CD14-positive monocyte (primary cell): ENCODE measurements around the gene CTTN. TPM values are rescaled to one million over a fixed set of nuclear protein-coding genes. Genes with fewer than 3 reads are reported as not detected.

Experiments used
- DNase-seq, 3 donors: peaks; one replicate each; pipeline ENCODE4 v3.0.0-alpha.2; 2011 to 2022
- H2AFZ ChIP-seq: 2 replicates; pipeline ENCODE4 v1.6.0; 2012; ENCODE audit warnings: mild to moderate bottlenecking, low read depth, low read length, inconsistent platforms; ENCODE audit not compliant: insufficient read depth, poor library complexity, severe bottlenecking
- H3K27ac ChIP-seq, 2 donors: 1 replicate in 1 of 2; 2 replicates in 1 of 2; pipeline ENCODE4 v1.5.1; 2012 to 2013; ENCODE audit warnings: low read length in 2 of 2, control low read depth in 1 of 2, inconsistent platforms in 1 of 2, low read depth in 1 of 2, mild to moderate bottlenecking in 1 of 2
- H3K27me3 ChIP-seq, 2 donors: one replicate each; pipeline versions ENCODE4 v1.6.0 to v1.6.1; 2011 to 2013; ENCODE audit warnings: low read length in 2 of 2; ENCODE audit not compliant: control insufficient read depth in 2 of 2, insufficient read depth in 2 of 2
- H3K36me3 ChIP-seq, 2 donors: replicated peaks in 1 of 2; 1 replicate in 1 of 2; 2 replicates in 1 of 2; pipeline versions ENCODE4 v1.5.1 to v1.6.1; 2012 to 2013; ENCODE audit warnings: low read length in 2 of 2, control low read depth in 1 of 2, inconsistent platforms in 1 of 2, mild to moderate bottlenecking in 1 of 2; ENCODE audit not compliant: insufficient read depth in 2 of 2, control insufficient read depth in 1 of 2
- H3K4me1 ChIP-seq, 2 donors: 1 replicate in 1 of 2; 2 replicates in 1 of 2; pipeline versions ENCODE4 v1.5.1 to v1.6.1; 2012 to 2013; ENCODE audit warnings: low read length in 2 of 2, control low read depth in 1 of 2, inconsistent platforms in 1 of 2, mild to moderate bottlenecking in 1 of 2, moderate library complexity in 1 of 2; ENCODE audit not compliant: insufficient read depth in 2 of 2, control insufficient read depth in 1 of 2
- H3K4me2 ChIP-seq: replicated peaks from 2 replicates; pipeline ENCODE3; 2012; ENCODE audit warnings: low read length, moderate library complexity, mild to moderate bottlenecking; ENCODE audit not compliant: poor library complexity, severe bottlenecking; ENCODE audit errors: extremely low read depth
- H3K4me3 ChIP-seq, 3 experiments: fragments of 200-600 bp in 1 of 3; sonication (generic) in 1 of 3; replicated peaks in 1 of 3; 1 replicate in 2 of 3; 2 replicates in 1 of 3; pipeline ENCODE4 v1.5.1; 2011 to 2013; ENCODE audit warnings: low read length in 3 of 3, mild to moderate bottlenecking in 3 of 3, control low read depth in 2 of 3, low read depth in 2 of 3, inconsistent platforms in 1 of 3, moderate library complexity in 1 of 3
- H3K79me2 ChIP-seq: 2 replicates; pipeline ENCODE4 v1.6.0; 2012; ENCODE audit warnings: mild to moderate bottlenecking, control low read depth, inconsistent platforms, low read length, moderate library complexity; ENCODE audit not compliant: insufficient read depth
- H3K9ac ChIP-seq: 2 replicates; pipeline ENCODE4 v1.6.0; 2017; ENCODE audit warnings: low read length, mild to moderate bottlenecking; ENCODE audit not compliant: insufficient read depth, poor library complexity, severe bottlenecking
- H3K9me3 ChIP-seq, 2 donors: replicated peaks in 1 of 2; 1 replicate in 1 of 2; 2 replicates in 1 of 2; pipeline versions ENCODE4 v1.5.1 to v1.6.1; 2012 to 2013; ENCODE audit warnings: low read length in 2 of 2, control low read depth in 1 of 2; ENCODE audit not compliant: control insufficient read depth in 1 of 2, insufficient read depth in 1 of 2
- H4K20me1 ChIP-seq: 2 replicates; pipeline ENCODE4 v1.6.0; 2012; ENCODE audit warnings: mild to moderate bottlenecking, low read length, control low read depth, moderate library complexity; ENCODE audit not compliant: insufficient read depth
- H3K27ac Mint-ChIP-seq, 7 donors: one replicate each; pipeline ENCODE4 v1.8.0; 2020; ENCODE audit warnings: mild to moderate bottlenecking in 7 of 7, mixed read lengths in 7 of 7, moderate library complexity in 6 of 7, inconsistent platforms in 2 of 7
- H3K27me3 Mint-ChIP-seq, 3 donors: one replicate each; pipeline ENCODE4 v1.8.0; 2021 to 2022; ENCODE audit warnings: low read depth in 3 of 3, mild to moderate bottlenecking in 3 of 3, mixed read lengths in 3 of 3, moderate library complexity in 3 of 3, inconsistent platforms in 1 of 3
- H3K36me3 Mint-ChIP-seq, 2 donors: one replicate each; pipeline ENCODE4 v1.8.0; 2020; ENCODE audit warnings: mixed read lengths in 2 of 2, inconsistent platforms in 1 of 2, mild to moderate bottlenecking in 1 of 2
- H3K4me1 Mint-ChIP-seq: one replicate; pipeline ENCODE4 v1.8.0; 2020; ENCODE audit warnings: mild to moderate bottlenecking, mixed read lengths
- H3K4me3 Mint-ChIP-seq, 2 donors: one replicate each; pipeline ENCODE4 v1.8.0; 2020; ENCODE audit warnings: mild to moderate bottlenecking in 2 of 2, mixed read lengths in 2 of 2, moderate library complexity in 1 of 2
- H3K9me3 Mint-ChIP-seq, 7 donors: one replicate each; pipeline ENCODE4 v1.8.0; 2020 to 2022; ENCODE audit warnings: mixed read lengths in 7 of 7, mild to moderate bottlenecking in 6 of 7, moderate library complexity in 6 of 7, inconsistent platforms in 2 of 7
- CTCF ChIP-seq: fragments of 200-600 bp; IDR thresholded peaks from one replicate; pipeline ENCODE4 v1.8.0; 2022; ENCODE audit warnings: antibody characterized with exemption, mild to moderate bottlenecking
- WGBS: methylation state at CpG from one replicate; pipeline ENCODE4 v1.1.5; 2013; ENCODE audit warnings: missing lambda C conversion rate; ENCODE audit not compliant: insufficient coverage; 5-methylcytosine and 5-hydroxymethylcytosine counted together
- intact Hi-C, 2 donors: fragments of 100-400 bp; cut with micrococcal nuclease; formaldehyde crosslinking; loops; one replicate each; pipeline versions ENCODE4 v1.15.0 to v1.15.1; 2023
- polyA plus RNA-seq, 3 donors: library from polyadenylated mRNA; depleted of rRNA in 1 of 3; unstranded in 2 of 3; stranded (reverse) in 1 of 3; fragments of 300-500 nt in 2 of 3; fragments of >200 nt in 1 of 3; fragmentation: Illumina TruSeq in 2 of 3; gene quantifications; 1 replicate in 2 of 3; 2 replicates in 1 of 3; pipeline ENCODE4 v1.2.3, GENCODE V29; 2012 to 2021

Gene CTTN
- polyA plus RNA-seq, 3 donors, result 0.05 to 0.11 TPM; not detected in 1

GRCh38 chr11:70472240-70472639 is 73.9 kb downstream of the CTTN start:
- no peak overlapping the region for H3K4me3 ChIP-seq
- H3K27me3 ChIP-seq, result no peaks in the 10 kb centered on the region
- no peaks in the 10 kb centered on the region for H3K4me1 ChIP-seq
- no peaks in the 10 kb centered on the region for H3K79me2 ChIP-seq
- 96% methylated on average over 7 of the region's 9 CpGs for WGBS
- no peaks in the 10 kb centered on the region for H3K36me3 ChIP-seq
- no peak overlapping the region for H3K4me2 ChIP-seq
- no peaks in the 10 kb centered on the region for H3K36me3 Mint-ChIP-seq
- H3K4me1 Mint-ChIP-seq, result peaks cover 4% of the 10 kb centered on the region
- no peak overlapping the region for H3K9ac ChIP-seq
- no peaks in the 10 kb centered on the region for H4K20me1 ChIP-seq
- TF ChIP-seq CTCF, result no peak
- intact Hi-C loops, result loop anchor here in 1 of 2 donors (10.0 kb wide), 1 partner anchor 283 kb away; no protein-coding TSS in a partner anchor
- H3K27ac Mint-ChIP-seq, result no peak overlapping the region
- H2AFZ ChIP-seq, result no peak overlapping the region
- no peak for DNase-seq
- no peaks in the 10 kb centered on the region for H3K9me3 ChIP-seq
- peaks cover 3 to 15% (median 8%) of the 10 kb centered on the region in 3 donors for H3K27me3 Mint-ChIP-seq
- no peak overlapping the region for H3K4me3 Mint-ChIP-seq
- no peak overlapping the region for H3K27ac ChIP-seq
- peaks cover 0 to 2% (median 0%) of the 10 kb centered on the region in 7 donors for H3K9me3 Mint-ChIP-seq

GRCh38 chr11:70473186-70473872 is 75.0 kb downstream of the CTTN start:
- 96% methylated on average over 21 of the region's 22 CpGs for WGBS
- Mint-ChIP-seq H3K27me3 (peaks cover 3 to 11% (median 8%) of the 10 kb centered on the region in 3 donors), H3K4me3 (no peak overlapping the region), H3K4me1 (peaks cover 4% of the 10 kb centered on the region), H3K9me3 (peaks cover 0 to 2% (median 0%) of the 10 kb centered on the region in 7 donors), H3K36me3 (no peaks in the 10 kb centered on the region), H3K27ac (no peak overlapping the region)
- H2AFZ ChIP-seq, result no peak overlapping the region
- no peaks in the 10 kb centered on the region for H4K20me1 ChIP-seq
- no peaks in the 10 kb centered on the region for H3K36me3 ChIP-seq
- DNase-seq, result no peak
- H3K9ac ChIP-seq, result no peak overlapping the region
- no peak overlapping the region for H3K4me3 ChIP-seq
- no peaks in the 10 kb centered on the region for H3K9me3 ChIP-seq
- no peak overlapping the region for H3K4me2 ChIP-seq
- no peaks in the 10 kb centered on the region for H3K27me3 ChIP-seq
- no peaks in the 10 kb centered on the region for H3K79me2 ChIP-seq
- H3K27ac ChIP-seq, result no peak overlapping the region
- intact Hi-C loops, result loop anchor here in 1 of 2 donors (10.0 kb wide), 1 partner anchor 281 kb away; no protein-coding TSS in a partner anchor
- H3K4me1 ChIP-seq, result no peaks in the 10 kb centered on the region
- no peak for TF ChIP-seq CTCF
